ENCODE measurements around the gene CDCA7L.

- TF ChIP-seq CTCF (IDR thresholded peaks at IDR 0.05 in 8 of 11, conservative IDR thresholded peaks at IDR 0.05 in 3 of 11) (no peak), POLR2AphosphoS5 (IDR thresholded peaks at IDR 0.05) (no peak)
Measured at GRCh38 chr7:21948364-21948763, 2.7 kb upstream of the CDCA7L start.
